ENCODE results near the gene SLC9A9.
A peak's percentile ranks its signal among the peaks of the same experiment; 100 is the strongest.
"Not testable (repeated sequence)": the region's sequence is repeated elsewhere in the genome, so short reads cannot be mapped to it uniquely, and the experiment has no call there.

The SLC9A9 gene

DNA sequence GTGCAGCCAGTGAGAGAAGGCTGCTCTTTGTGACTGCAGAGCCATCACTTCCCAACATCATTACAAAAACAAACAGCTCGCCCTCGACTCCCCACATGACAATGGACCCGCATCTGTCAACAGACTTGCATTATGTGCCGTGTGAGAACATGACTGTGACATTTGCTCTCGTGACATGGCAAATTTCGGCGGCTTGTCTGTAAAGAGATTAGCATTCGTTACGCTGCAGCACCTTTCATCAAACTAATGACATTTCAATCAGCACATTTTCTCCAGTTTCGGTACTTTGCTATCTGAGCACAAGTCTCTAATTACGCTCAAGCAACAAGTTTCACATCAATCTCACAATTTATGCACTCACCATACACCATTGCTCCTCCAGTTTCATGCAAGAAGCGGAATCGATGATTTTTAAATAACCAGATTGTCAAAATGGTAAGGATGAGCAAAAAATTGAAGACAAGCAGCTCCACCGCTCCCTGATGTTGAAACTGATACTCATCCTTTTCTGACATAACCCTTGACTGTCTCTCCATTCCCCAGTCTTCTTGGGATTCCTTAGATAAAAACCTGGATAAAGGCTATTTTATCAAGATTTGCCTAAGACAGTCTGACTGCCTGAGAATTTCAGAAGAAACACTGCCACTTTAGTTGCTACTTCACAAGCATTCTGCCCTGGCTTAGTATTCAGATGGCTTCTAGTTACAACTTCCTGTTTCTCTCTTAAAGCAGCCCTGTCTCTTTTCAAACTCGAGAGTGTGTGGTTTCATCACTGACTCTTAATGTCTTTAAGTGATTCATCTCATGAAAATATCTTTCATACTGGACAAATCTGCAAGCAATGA, at the start of gene SLC9A9:
Gene SLC9A9 (minus strand): TSS at position 682 of the 845 bp plus-strand sequence. CDS start 146 bp downstream, at position 536.
- peak; percentile 23 for DNase-seq

DNA sequence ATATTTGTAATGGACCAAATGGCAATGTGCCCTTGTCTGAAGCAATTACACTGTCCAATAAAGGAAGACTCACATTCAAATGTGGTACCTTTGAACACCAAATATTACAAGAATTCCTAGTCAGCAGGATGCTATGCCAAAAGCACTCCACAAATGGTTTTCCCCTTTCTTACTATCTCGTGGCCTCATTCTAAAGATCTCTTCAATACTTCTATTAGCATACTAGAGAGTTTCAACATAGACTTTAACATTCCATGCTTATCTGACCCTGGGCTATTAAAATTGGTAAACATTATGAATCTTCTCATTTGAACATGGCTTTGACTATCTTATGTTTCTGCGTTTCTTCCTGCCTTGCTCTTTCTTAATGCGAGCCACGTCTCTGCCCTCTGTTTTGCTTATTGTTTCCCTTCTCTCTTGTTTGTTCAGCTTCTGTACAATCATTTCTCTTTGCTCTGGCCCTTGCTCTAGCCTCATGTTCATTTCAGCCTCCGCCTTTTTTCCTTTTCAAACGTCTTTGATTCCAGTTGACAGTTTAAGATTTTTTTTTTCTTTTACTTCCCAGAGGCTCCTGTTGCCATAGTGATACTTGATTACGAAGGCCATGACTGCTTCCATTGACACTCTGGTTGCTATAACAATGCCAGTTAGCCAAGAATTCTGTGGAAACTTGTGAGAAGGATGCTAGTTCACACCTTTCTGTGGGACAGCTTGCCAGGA, 49.5 kb upstream of the SLC9A9 start:
- no peak for DNase-seq

DNA sequence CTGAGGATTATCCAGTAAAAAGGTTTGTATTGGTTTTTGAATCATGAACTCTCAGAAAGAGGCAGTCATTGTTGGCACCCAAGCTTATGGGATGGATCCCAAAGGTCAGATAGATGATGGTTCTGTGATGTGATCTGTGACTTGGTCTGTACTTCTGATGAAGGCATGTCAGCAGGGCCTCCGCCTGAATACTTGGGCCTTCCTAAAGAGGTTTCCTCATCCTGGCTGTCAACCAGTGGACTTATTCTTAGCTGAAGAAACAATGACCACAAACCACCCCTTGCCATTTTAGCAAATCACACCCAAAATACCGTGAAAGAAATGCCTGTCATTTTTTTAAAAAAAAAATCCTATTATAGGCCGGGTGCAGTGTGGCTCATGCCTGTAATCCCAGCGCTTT, 48.2 kb upstream of the SLC9A9 start:
- no peak for DNase-seq

DNA sequence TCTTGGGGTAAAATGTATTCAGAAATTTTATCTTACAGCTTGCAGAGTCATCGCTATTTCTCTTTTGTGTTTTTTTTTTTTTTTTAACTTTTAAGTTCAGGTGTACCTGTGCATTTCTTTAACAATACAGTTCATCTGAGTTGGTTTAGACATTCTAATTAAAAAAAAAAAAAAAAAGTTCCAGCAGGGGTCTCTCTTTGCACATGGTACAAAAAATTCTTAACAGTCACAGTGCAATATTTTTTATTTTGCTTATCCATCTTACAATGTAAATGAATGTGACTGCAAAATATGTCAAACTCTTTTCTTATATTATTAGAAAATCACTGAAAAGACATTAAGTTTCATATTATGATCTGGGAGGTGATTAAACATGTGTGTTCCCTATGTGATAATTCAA, 47.5 kb upstream of the SLC9A9 start:
- DNase-seq = no peak

DNA sequence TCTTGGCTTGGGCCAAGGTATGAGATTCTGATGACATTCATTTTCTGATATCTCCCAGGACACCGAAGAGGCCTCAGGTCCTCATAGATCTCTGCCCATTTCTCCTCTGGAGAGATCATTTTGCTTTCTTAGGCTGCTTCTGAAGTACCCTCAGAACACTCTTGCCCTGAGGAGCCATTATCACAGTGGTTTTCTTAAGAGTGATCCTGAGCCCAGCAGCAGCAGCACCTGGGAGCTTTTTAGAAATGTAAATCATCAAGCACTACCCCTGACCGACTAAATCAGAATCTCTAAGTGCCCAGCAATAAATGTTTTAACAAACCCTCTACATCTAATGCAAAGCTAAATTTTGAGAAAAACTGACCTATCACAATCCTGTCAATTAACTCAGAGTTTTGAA, 40.6 kb upstream of the SLC9A9 start:
- DNase-seq = no peak

DNA sequence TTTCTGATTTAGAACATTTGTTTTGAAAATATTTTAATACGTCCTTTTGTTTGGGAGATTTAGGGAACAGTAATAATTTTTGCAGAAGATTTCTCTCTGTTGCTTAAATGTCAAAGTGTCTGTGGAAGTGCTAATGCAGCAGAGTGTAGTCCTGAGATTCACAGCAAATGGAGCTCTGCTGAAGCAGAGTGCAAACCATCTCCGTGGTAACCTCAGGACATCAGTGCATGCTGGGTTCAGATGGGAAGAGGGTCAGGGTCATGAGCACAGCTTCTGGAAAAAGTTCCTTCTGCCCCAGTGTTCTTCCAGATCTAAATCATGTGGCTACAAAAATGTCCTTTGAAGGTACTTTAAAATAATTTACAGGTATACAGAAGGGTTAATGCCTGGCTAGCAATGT, 39.9 kb upstream of the SLC9A9 start:
- no peak for DNase-seq

DNA sequence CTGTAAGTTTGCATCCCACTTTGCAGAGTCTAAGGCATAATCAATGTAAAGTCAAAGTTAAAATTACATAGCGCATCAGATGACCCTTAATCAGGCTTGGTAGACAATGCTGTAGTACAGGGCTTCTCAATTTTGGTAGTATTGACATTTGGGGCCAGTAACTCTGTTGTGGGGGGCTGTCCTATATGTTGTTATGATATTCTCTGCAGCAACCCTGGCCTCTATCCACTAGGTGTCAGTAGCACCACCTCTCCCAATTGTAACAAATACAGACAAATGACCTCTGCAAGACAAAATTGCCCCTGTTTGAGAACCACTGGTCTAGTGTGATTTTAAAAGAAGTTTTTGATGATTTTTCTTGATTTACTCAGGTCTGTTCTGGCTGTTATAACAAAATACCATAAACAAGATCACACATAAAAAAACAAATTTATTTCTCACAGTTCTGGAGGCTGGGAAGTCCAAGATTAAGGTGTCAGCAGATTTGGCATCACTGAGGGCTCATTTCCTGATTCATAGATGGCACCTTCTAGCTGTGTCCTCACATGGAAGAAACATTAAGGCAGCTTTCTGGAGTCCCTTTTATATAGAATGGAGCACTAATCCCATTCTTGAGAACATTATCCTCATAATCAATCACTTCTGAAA, 37.6 kb upstream of the SLC9A9 start:
- no peak for DNase-seq

DNA sequence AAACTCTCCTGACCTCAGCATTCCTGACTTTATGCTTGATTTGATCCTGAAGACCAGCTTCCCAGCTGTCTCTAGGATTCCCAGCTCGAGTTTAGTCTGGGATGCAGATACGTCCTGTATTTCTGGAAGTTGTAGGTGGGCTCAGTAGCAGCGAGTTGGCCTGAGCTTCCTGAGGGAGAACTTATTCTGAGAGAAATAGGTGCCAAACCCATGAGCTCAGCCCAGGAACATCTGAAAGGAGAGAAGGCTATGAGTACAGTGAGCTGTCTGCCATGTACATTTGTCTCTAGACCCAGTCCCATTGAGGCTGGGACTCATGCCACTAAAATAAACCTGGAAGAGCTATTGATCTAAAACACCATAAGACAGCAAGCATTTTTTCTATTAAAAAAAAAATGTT, 36.6 kb upstream of the SLC9A9 start:
- no peak for DNase-seq

DNA sequence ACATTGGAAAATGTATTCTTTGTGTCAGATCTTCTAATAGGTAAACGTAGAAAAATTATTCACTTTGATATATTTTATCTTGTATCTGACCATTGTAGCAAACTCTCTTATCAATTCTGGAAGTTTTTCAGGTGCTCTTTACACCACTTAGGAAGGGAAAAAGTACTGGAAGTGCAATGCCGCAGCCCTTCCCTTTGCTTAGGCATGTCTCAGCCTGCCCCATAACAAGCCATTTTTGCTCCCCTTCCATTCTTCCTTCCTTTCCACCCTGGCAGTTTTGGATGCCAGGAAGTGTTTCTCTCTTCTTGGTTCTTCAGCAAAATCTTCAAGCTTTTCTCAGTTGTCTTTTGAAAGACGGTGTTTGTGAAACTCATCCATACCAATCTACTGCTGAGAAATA, 34.9 kb upstream of the SLC9A9 start:
- DNase-seq = no peak

DNA sequence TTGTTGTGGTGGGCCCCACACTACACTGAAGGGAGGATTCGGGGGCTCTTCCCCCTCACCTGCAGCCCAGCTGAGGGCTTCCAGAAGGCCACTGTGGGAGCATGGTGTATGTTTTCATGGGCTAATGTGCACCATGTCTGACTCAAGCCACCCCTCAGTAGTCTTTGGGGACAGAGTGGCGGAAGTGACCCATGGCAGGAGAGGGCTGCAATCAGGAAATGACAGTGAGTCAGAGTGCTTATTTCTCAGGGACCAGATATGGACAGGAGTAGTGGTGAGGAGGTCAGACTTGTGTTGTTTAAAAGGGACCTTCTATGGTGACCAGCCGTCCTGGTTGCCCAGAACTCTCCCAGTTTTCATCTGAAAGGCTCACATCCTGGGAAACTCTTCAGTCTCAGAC, 32.8 kb upstream of the SLC9A9 start:
- DNase-seq = no peak

DNA sequence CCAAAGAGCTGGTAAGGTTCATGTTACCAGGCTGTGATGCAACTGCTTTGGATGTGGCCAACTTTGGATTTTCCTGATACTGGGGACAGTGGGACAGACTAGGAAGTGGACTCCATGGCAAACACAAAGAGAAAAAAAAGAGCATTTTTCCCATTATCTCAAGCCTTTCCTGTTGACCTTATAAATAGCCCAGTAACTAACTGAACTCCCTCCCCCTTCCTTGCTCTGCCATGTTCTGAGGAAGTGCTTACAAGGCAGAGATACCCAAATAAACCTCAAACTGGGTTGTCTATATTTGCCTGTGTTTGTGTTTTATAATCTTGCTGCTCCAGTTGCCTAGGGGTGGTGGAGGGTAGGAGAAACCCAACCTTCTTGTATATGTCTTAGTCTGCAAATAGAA, 27.3 kb upstream of the SLC9A9 start:
- DNase-seq = no peak

DNA sequence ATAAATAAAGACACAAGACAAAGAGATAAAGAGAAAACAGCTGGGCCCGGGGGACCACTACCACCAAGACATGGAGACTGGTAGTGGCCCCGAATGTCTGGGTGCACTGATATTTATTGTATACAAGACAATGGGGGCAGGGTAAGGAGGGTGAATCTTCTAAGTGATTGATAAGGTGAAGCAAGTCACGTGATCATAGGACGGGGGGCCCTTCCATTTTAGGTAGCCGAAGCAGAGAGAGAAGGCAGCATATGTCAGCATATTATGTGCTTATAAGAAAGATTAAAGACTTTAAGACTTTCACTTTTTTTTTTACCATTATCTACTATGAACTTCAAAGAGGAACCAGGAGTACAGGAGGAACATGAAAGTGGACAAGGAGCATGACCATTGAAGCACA, 25.3 kb upstream of the SLC9A9 start:
- not testable (repeated sequence) for DNase-seq

DNA sequence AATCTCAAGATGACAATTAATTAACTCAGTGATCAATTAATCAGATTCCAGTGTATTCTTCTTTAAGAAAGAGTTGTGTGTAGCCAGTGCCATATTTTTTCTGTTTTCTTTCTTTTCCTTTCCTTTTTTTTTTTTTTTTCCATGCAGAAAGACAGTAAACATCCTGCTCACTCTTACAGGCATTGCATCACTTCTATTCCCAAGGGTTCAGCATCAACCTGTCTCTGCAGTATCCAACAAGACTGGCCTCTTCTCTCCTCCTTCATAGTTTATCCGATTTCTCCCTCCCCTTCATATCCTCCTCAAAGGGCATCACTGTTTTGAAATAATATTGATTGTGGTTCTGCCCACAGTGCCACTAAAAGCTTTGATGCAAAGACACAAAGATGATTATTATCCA, 17.0 kb upstream of the SLC9A9 start:
- DNase-seq = no peak

DNA sequence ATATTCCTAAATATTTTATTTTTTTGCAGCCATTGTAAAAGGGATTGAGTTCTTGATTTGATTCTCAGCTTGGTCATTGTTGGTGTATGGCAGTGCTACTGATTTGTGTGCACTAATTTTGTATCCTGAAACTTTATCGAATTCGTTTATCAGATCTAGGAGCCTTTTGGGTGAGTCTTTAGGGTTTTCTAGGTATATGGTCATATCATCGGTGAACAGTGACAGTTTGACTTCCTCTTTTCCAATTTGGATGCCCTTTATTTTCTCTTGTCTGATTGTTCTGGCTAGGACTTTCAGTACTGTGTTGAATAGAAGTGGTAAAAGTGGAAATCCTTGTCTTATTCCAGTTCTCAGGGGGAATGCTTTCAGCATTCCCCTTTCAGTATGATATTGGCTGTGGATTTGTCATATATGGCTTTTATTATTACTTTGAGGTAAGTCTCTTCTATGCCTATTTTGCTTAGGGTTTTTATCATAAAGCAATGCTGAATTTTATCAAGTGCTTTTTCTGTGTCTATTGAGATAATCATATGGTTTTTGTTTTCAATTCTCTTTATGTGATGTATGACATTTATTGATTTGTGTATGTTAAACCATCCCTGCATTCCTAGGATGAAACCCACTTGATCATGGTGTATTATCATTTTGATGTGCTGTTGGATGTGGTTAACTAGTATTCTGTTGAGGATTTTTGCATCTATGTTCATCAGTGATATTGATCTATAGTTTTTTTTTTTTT, 11.4 kb upstream of the SLC9A9 start:
- DNase-seq = no peak

DNA sequence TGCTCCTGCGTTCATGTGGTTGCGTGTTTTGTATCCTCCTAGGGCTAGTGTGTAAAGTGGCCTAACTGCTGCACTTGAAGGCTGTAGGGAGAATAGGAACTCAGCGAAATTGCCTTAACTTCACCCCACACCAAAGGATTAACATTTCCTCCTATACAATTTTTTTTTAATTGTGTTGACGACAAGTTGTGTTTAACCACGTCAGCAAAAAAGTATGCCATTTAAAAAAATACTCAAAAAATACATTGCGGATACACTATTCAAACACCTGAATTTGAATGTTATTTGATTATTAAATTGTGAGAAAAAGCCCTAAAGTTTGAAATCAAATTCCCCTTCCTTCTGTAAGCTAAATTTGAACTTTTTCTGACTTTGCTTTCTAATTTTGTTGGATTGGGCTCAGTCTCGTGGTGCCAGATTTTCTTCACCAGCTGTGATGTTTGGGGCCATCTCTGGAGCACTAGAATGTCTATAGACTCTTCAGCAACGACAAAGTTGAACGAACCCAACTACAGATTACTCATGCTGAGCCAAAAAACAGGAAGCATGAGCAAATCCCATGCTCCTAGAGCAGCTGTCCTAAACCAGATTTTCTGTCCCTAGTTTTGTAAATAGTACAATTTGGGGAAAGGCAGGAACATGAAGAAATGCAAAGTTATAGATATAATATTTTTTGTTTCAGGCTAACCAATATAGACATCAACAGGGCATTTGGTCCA, 8.1 kb upstream of the SLC9A9 start:
- DNase-seq = no peak

DNA sequence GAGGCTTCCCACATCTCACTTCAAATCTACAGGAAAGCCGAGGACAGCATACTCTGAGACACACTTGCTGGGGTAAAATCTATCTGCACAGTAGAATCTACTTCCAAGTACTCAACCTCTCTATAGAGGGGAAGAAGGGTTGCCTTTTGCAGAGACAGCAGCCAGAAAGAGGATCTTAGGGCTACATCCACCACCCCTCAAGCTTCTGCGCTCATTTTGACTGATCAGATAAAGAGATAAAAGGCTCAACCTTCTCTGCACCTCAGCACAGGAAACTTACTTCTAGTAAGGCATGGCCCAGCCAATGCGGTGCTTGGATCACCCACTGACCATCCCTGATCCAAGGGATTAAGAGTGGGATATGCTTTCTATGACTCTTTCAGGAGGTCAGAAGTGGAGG, 6.9 kb upstream of the SLC9A9 start:
- no peak for DNase-seq

DNA sequence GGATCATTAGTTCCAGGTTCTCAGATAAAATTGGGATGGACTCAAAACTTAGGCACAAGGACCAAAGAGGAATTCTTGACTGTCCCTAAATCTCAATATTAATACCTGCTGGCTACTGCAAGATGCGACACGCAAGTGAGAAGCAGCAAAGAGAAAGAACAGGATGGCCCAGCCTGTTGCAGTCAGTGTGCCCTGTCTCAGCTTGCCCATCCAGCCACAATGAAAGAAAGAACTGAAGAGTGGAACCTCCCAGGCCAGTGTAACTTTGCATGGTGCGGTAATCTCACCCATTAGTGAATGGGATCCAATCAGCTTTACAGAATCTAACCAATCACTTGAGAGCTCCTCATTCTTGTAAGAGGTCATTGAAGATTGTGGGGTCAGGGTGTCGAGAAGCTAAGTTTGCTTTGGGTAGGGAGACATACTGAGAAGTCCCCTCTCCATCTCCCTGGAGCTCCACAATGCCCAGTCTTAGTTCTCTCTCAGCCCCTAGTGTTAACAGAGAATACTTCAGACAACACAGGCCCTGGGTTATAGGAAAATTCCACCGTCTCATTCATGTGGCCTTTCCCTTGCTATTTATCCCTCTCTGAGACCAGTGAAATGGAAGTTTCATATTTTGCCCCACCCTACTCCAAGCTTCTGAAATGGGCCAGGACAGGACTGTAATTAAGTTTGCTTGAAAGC, 3.2 kb upstream of the SLC9A9 start:
- DNase-seq = no peak

DNA sequence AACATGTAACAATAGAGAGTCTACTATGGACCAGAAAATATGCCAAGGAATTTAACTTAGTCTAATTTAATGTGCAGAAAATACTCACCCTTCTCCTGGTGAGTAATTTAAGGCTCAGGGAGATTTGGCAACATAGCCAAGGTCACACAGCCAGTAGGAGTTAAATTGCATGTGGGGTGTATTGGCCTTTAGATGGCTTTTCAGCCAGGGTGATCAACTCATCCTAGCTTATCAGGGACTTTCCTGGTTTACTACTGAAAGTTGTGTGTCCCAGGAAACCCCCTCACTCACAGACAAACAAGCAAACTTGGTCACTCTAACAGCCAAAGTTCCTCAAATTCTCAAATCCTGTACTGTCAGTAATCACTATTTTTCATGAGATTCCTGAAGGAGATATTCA, 2.6 kb upstream of the SLC9A9 start:
- DNase-seq = no peak

DNA sequence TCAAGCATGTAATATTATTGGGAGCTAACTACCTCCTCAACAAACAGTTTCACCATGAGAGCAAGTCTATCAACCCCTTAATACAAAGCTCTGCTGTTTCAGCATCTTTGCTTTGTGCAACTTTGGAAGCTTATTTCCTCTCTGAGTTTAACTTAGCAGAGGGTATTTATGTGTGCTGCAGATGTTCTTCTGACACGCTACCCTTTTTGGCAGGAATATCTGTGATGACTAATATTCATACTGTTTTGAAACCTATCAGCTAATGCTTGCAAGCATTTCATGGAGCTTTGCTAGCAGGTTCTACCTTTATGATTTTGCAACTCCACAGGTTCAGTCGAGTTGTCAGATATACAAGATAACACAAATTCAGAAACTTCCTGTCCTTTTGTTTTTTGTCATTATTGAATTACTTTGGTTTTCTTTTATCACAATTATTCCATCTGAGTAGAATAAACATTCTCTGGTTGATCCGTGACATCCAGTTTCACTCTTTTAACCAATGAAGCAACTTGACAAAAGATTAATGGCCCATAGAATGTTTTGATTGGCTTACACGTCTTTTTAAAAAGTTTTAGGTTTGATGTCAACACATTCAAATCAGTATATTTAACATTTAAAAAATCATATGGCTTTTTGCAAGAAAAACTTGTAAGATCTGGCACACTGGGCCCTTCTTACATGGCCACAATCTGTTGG, 1.7 kb upstream of the SLC9A9 start:
- DNase-seq = no peak

DNA sequence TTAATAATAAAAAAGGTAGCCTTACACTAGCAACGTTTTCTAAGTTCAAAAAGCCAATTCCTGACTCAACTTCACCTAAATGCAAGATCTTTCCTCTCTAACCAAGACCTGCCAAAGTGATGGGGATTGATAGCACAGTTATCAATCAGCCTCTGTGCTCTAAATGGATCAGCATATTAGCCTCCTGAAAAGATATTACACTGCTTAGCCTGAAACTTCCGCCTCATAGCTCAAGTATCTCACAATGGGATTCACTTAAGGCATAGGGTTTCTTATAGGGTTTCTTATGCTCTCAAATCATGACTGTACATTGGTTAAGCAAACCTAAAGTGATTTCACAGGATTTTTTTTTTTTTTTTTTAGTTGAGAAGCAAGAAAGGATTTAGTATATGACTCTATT, 436 bp upstream of the SLC9A9 start:
- DNase-seq = no peak

DNA sequence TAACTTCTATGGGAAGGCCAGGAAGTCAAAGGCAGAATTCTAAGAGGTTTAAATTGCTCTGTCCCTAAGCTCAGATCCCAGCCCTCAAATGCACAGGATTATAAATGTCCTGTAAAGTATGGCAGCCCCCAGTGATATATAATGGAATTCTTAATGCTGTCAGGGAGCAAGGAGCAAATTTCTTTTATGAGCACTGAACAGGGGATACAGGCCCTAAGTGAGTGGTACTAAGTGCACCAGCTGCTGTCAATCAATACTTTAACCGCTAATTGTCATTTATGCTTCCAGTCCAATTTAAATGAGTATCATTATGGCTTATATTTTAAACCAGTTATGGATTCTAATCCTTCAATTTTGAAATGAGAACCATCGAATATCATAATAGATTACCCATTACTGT, 4.7 kb downstream of the SLC9A9 start:
- no peak for DNase-seq
